Stimulated activated CD8-positive, alpha-beta memory T cell treated with anti-CD3 and anti-CD28 coated beads, Interleukin-2, amount 100 ng/mL, for 1 hour (primary cell): ENCODE data around the gene CIDEC.
A peak's percentile ranks its signal among the peaks of the same experiment; 100 is the strongest.

ENCODE experiments used
- DNase-seq, 2 donors: peaks; one replicate each; pipeline ENCODE4 v3.0.0-alpha.2; 2020; ENCODE audit warnings: low read depth in 2 of 2

The CIDEC gene

GRCh38 chr3:9846231-9846630 lies 33.8 kb downstream of the CIDEC start:
- no peak for DNase-seq

- peak; percentile 91 to 94 for DNase-seq
These were observed 36.2 kb downstream of the CIDEC start, which contains the start of gene RPUSD3 for GRCh38 chr3:9843715-9844438. RPUSD3 (minus strand) TSS chr3:9844008; CDS start chr3:9843990, 18 bp downstream.

GRCh38 chr3:9841015-9841414 lies 39.0 kb downstream of the CIDEC start:
- no peak for DNase-seq

- DNase-seq = no peak
These were observed 41.2 kb downstream of the CIDEC start for GRCh38 chr3:9838856-9839255.

GRCh38 chr3:9837701-9838582 lies 42.1 kb downstream of the CIDEC start:
- DNase-seq = no peak

GRCh38 chr3:9834520-9835380 lies 45.3 kb downstream of the CIDEC start:
- no peak for DNase-seq

- DNase-seq = no peak
These were observed 47.0 kb downstream of the CIDEC start for GRCh38 chr3:9833078-9833477.

GRCh38 chr3:9831253-9831652 lies 48.8 kb downstream of the CIDEC start:
- DNase-seq = no peak

- DNase-seq = no peak
These were observed 51.0 kb downstream of the CIDEC start for GRCh38 chr3:9828801-9829755.

GRCh38 chr3:9826815-9827573 lies 53.1 kb downstream of the CIDEC start:
- no peak for DNase-seq

- DNase-seq = no peak
These were observed 54.5 kb downstream of the CIDEC start for GRCh38 chr3:9825451-9826040.

GRCh38 chr3:9820946-9821345 lies 59.1 kb downstream of the CIDEC start:
- no peak for DNase-seq

- no peak for DNase-seq
These were observed 59.5 kb downstream of the CIDEC start for GRCh38 chr3:9820543-9820942.

- DNase-seq = no peak
These were observed 61.3 kb downstream of the CIDEC start for GRCh38 chr3:9818666-9819335.

- DNase-seq = no peak
These were observed 62.6 kb downstream of the CIDEC start for GRCh38 chr3:9817436-9817835.
